Thoracic aorta (tissue), 2 donors: ENCODE data around the gene BCL2L2. TPM values are rescaled to one million over a fixed set of nuclear protein-coding genes. Genes with fewer than 3 reads are reported as not detected.

Source experiments
- ATAC-seq: fragments of 150-250 bp; one replicate; pipeline ENCODE4 v1.8.0; 2017; ENCODE audit warnings: low read depth; ENCODE audit not compliant: insufficient number of reproducible peaks, low FRiP score
- DNase-seq: peaks from one replicate; pipeline ENCODE4 v3.0.0-alpha.2; 2020; ENCODE audit warnings: low spot score
- H3K27ac ChIP-seq, 2 donors: fragments of 200-600 bp; sonication (generic); 1 replicate in 1 of 2; 2 replicates in 1 of 2; pipeline ENCODE4 v1.5.1; 2016; ENCODE audit warnings: mild to moderate bottlenecking in 2 of 2, moderate library complexity in 2 of 2
- H3K27me3 ChIP-seq: fragments of 200-600 bp; sonication (generic); replicated peaks from 2 replicates; pipeline ENCODE4 v1.6.0; 2016; ENCODE audit warnings: mild to moderate bottlenecking; ENCODE audit not compliant: insufficient read depth
- H3K36me3 ChIP-seq: fragments of 200-600 bp; sonication (generic); one replicate; pipeline ENCODE4 v1.5.1; 2016
- H3K4me1 ChIP-seq, 2 donors: fragments of 200-600 bp; sonication (generic); 1 replicate in 1 of 2; 2 replicates in 1 of 2; pipeline versions ENCODE4 v1.5.1 to v1.6.0; 2016; ENCODE audit warnings: low read depth in 2 of 2, mild to moderate bottlenecking in 1 of 2; ENCODE audit not compliant: control insufficient read depth in 1 of 2
- H3K4me3 ChIP-seq: fragments of 200-600 bp; sonication (generic); 2 replicates; pipeline ENCODE4 v1.5.1; 2016; ENCODE audit warnings: mild to moderate bottlenecking
- H3K9me3 ChIP-seq: fragments of 200-600 bp; sonication (generic); 2 replicates; pipeline ENCODE4 v1.5.1; 2016
- total RNA-seq, 2 donors: library from RNA; depleted of rRNA; stranded (reverse); fragments of >200 nt; gene quantifications; one replicate each; pipeline versions ENCODE4 v1.1.0 to v1.2.3, GENCODE V29; 2016
- TF ChIP-seq, protein P1 (sequence below): fragments of 200-600 bp; sonication (generic); IDR thresholded peaks from one replicate; pipeline ENCODE4 v1.5.1; 2019; ENCODE audit warnings: antibody characterized with exemption

The BCL2L2 gene
- total RNA-seq, 2 donors from 2014 or later: 50.6 to 74.4 TPM

DNA sequence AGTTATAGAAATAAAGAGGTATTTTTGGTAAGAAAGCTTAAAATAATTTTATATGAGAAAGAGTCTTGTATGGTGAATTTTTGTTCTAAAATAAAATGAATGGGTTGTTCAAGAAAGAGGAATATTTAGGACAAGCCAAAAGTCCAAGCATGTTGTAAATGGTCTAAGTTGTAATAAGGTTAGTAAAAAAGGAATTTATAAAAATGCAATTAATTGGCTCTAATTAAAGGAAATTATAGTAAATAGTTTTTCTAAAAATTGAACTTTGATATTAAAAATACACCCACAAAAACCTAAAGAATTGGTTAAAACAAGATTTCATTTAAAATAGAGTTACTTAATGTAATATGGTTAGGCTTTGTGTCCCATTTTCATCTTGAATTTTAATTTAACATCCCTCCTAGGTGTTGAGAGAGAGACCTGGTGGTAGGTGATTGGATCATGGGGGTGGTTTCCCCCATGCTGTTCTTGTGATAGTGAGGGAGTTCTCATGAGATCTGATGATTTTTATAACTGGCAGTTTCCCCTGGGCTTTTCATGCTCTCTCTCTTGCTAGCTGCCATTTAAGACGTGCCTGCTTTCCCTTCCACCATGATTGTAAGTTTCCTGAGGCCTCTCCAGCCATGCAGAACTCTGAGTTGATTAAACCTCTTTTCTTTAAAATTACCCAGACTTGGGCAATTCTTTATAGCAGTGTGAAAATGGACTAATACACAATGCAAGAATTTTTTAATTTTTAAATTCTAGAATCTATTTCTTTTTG, 33.1 kb downstream of the BCL2L2 start:
- Histone ChIP-seq H3K36me3 (no peaks in the 10 kb centered on the region), H3K27ac (no peak overlapping the region), H3K4me1 (no peaks in the 10 kb centered on the region), H3K4me3 (no peak overlapping the region), H3K9me3 (no peaks in the 10 kb centered on the region), H3K27me3 (no peaks in the 10 kb centered on the region)
- DNase-seq: no peak
- no peak for ATAC-seq
- TF ChIP-seq, protein P1, sequence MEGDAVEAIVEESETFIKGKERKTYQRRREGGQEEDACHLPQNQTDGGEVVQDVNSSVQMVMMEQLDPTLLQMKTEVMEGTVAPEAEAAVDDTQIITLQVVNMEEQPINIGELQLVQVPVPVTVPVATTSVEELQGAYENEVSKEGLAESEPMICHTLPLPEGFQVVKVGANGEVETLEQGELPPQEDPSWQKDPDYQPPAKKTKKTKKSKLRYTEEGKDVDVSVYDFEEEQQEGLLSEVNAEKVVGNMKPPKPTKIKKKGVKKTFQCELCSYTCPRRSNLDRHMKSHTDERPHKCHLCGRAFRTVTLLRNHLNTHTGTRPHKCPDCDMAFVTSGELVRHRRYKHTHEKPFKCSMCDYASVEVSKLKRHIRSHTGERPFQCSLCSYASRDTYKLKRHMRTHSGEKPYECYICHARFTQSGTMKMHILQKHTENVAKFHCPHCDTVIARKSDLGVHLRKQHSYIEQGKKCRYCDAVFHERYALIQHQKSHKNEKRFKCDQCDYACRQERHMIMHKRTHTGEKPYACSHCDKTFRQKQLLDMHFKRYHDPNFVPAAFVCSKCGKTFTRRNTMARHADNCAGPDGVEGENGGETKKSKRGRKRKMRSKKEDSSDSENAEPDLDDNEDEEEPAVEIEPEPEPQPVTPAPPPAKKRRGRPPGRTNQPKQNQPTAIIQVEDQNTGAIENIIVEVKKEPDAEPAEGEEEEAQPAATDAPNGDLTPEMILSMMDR: no peak

DNA sequence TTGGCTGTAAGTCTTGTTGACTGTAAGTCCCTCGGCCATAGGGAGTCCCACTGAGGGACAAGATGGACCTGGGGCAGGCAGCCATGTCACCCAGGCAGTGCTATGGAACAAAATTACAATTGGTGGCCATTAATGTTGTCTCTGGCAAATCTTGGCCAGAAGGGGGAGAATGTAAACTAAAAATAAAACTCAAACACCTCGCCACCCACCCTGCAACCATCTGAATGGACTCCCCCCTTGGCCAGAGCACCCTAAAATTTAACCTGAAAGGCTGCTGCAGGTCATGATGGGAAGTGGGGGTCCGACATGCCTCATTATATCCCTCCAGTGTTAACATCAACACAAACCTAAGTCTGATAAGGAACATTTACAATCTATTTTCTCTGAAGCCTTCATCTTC, 37.8 kb downstream of the BCL2L2 start:
- Histone ChIP-seq H3K36me3 (no peaks in the 10 kb centered on the region), H3K9me3 (no peaks in the 10 kb centered on the region), H3K4me1 (no peaks in the 10 kb centered on the region), H3K4me3 (no peak overlapping the region), H3K27ac (no peak overlapping the region), H3K27me3 (no peaks in the 10 kb centered on the region)
- TF ChIP-seq, protein P1: no peak
- no peak for DNase-seq
- no peak for ATAC-seq

DNA sequence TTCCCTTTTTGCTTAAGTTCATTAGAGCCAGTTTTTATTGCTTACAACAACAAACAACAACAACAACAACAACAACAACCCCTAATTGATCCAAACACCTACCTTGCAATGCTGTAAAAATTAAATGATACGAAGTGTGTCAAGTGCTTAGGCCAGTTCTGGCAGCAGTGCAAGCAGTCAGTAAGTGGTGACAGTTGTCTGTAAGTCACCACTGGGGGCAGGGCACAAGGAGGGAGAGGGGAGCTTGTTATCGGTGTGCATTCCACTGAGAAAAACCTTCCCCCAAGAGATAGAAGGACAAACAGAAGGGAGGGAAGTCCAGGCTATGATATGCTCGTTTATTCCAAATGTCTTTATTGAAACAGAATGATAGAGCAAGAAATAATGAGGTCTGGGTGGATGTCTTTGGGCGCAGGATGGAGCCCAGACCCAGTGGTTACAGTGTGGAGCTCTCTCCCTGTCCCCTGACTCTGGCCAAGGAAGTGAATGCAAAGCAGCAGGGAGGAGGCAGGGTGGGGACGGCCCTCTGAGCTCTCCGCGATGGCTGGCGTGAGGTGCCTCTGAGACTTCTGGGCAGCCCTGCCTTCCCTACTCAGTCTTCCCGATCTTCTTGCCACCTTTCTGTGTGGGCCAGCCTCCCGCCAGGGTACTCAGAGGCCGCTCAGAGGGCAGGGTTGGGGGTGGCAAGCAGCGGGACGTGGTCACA, 39.5 kb downstream of the BCL2L2 start:
- ATAC-seq (no peak), DNase-seq (no peak)
- H3K27me3 ChIP-seq: no peaks in the 10 kb centered on the region
- no peak overlapping the region for H3K4me3 ChIP-seq
- no peaks in the 10 kb centered on the region for H3K36me3 ChIP-seq
- H3K9me3 ChIP-seq: no peaks in the 10 kb centered on the region
- no peak overlapping the region for H3K27ac ChIP-seq
- TF ChIP-seq, protein P1: no peak
- no peaks in the 10 kb centered on the region for H3K4me1 ChIP-seq

DNA sequence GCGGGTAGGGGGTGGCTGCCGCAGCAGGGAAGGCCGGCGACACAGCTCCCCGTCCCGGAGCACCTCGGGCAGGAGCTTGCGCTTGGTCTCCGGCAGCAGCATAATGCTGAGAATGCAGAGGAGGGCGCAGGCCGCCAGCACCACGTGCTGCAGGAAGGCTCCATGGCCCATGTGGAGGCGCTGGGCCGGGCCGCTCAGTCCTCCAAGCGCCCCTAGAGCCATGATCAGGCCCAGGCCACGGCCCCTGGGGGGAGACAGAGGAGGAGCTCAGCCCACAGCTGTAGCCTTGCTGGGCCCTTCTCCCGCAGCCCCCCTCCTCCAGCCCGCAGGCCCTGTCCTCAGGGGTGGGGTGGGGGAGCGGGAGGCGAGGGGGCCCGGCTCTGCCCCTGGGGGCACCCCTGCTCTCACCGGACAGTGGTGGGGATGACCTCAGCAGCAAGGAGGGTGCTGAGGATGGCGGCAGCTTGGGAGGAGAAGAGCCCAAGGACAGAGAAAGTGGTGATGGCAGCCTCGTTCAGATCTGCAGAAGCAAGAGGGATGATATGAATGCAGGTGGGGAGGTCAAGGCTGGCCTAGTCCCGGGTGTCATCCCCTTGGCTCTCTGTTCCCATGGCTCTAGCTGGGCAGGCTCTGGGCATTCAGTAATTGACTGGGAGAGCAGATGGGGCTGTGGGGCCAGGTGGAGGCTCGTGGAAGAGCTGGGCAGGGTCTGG, 40.2 kb downstream of the BCL2L2 start:
- Histone ChIP-seq H3K27me3 (no peaks in the 10 kb centered on the region), H3K4me1 (peaks cover 3 to 7% of the 10 kb centered on the region in 2 donors), H3K36me3 (no peaks in the 10 kb centered on the region), H3K4me3 (no peak overlapping the region), H3K9me3 (no peaks in the 10 kb centered on the region), H3K27ac (no peak overlapping the region)
- ATAC-seq (no peak), DNase-seq (no peak)
- TF ChIP-seq, protein P1: no peak
